ENCODE measurements around the gene SCAMP2. TPM values are rescaled to one million over a fixed set of nuclear protein-coding genes. Genes with fewer than 3 reads are reported as not detected.

SCAMP2 gene
- total and polyA plus RNA-seq, 2 donors (not counting 1 experiment from before 2014, with no cell fraction given) = 15.5 to 86.2 TPM

- TF ChIP-seq CTCF (conservative IDR thresholded peaks at IDR 0.05 in 1 of 2, IDR thresholded peaks at IDR 0.05 in 1 of 2; ENCODE audit: low read depth in 1 of 2, low read length in 2 of 2) (no peak), EZH2 (IDR thresholded peaks at IDR 0.05; ENCODE audit: low read length, missing control alignments) (no peak)
- DNase-seq (ENCODE audit: low read depth in 2 of 2) = peak; percentile 22 to 38
- H3K27me3 ChIP-seq (ENCODE audit: control insufficient read depth, insufficient read depth, low read length) = no peaks in the 10 kb centered on the region
- H3K4me3 ChIP-seq (replicated peaks in 1 of 4; ENCODE audit: control extremely low read depth in 1 of 4, insufficient read depth in 1 of 4, low read depth in 3 of 4, low read length in 4 of 4) = no peak overlapping the region
- H3K36me3 ChIP-seq (ENCODE audit: control insufficient read depth, insufficient read depth, low read length) = no peaks in the 10 kb centered on the region
- H2AFZ ChIP-seq (ENCODE audit: low read length) = no peak overlapping the region
- H3K9me3 ChIP-seq (ENCODE audit: control insufficient read depth, insufficient read depth, low read depth, low read length) = no peaks in the 10 kb centered on the region
- no peak overlapping the region for H3K27ac ChIP-seq (ENCODE audit: insufficient read depth, low read length)
- H3K4me2 ChIP-seq (ENCODE audit: extremely low read depth, insufficient read depth, low read length) = no peak overlapping the region
- no peaks in the 10 kb centered on the region for H3K79me2 ChIP-seq (ENCODE audit: control insufficient read depth, insufficient read depth, low read length)
- H3K4me1 ChIP-seq (ENCODE audit: control insufficient read depth, extremely low read depth, insufficient read depth, low read length) = peaks cover 2% of the 10 kb centered on the region
- H3K9ac ChIP-seq (ENCODE audit: insufficient read depth, low read length) = no peak overlapping the region
- H4K20me1 ChIP-seq (ENCODE audit: control insufficient read depth, extremely low read depth, insufficient read depth, low read length) = no peaks in the 10 kb centered on the region
Measured at GRCh38 chr15:74809956-74810355, 63.2 kb downstream of the SCAMP2 start.

- TF ChIP-seq EZH2 (IDR thresholded peaks at IDR 0.05; ENCODE audit: low read length, missing control alignments) (no peak), CTCF (conservative IDR thresholded peaks at IDR 0.05 in 1 of 2, IDR thresholded peaks at IDR 0.05 in 1 of 2; ENCODE audit: low read depth in 1 of 2, low read length in 2 of 2) (no peak)
- Histone ChIP-seq H3K4me2 (ENCODE audit: extremely low read depth, insufficient read depth, low read length) (no peak overlapping the region), H3K27ac (ENCODE audit: insufficient read depth, low read length) (no peak overlapping the region), H3K4me3 (replicated peaks in 1 of 4; ENCODE audit: control extremely low read depth in 1 of 4, insufficient read depth in 1 of 4, low read depth in 3 of 4, low read length in 4 of 4) (no peak overlapping the region), H3K9me3 (ENCODE audit: control insufficient read depth, insufficient read depth, low read depth, low read length) (no peaks in the 10 kb centered on the region), H3K27me3 (ENCODE audit: control insufficient read depth, insufficient read depth, low read length) (no peaks in the 10 kb centered on the region), H4K20me1 (ENCODE audit: control insufficient read depth, extremely low read depth, insufficient read depth, low read length) (no peaks in the 10 kb centered on the region), H3K4me1 (ENCODE audit: control insufficient read depth, extremely low read depth, insufficient read depth, low read length) (peaks cover 2% of the 10 kb centered on the region), H3K79me2 (ENCODE audit: control insufficient read depth, insufficient read depth, low read length) (no peaks in the 10 kb centered on the region), H3K9ac (ENCODE audit: insufficient read depth, low read length) (no peak overlapping the region), H3K36me3 (ENCODE audit: control insufficient read depth, insufficient read depth, low read length) (no peaks in the 10 kb centered on the region), H2AFZ (ENCODE audit: low read length) (no peak overlapping the region)
- DNase-seq (ENCODE audit: low read depth in 2 of 2) = no peak
Measured at GRCh38 chr15:74809242-74809641, 63.9 kb downstream of the SCAMP2 start.

GRCh38 chr15:74808840-74809229 is 64.3 kb downstream of the SCAMP2 start:
- no peaks in the 10 kb centered on the region for H4K20me1 ChIP-seq (ENCODE audit: control insufficient read depth, extremely low read depth, insufficient read depth, low read length)
- peaks cover 2% of the 10 kb centered on the region for H3K4me1 ChIP-seq (ENCODE audit: control insufficient read depth, extremely low read depth, insufficient read depth, low read length)
- H3K4me2 ChIP-seq (ENCODE audit: extremely low read depth, insufficient read depth, low read length) = no peak overlapping the region
- no peak overlapping the region for H2AFZ ChIP-seq (ENCODE audit: low read length)
- H3K79me2 ChIP-seq (ENCODE audit: control insufficient read depth, insufficient read depth, low read length) = no peaks in the 10 kb centered on the region
- no peak overlapping the region for H3K4me3 ChIP-seq (replicated peaks in 1 of 4; ENCODE audit: control extremely low read depth in 1 of 4, insufficient read depth in 1 of 4, low read depth in 3 of 4, low read length in 4 of 4)
- H3K9ac ChIP-seq (ENCODE audit: insufficient read depth, low read length) = no peak overlapping the region
- no peaks in the 10 kb centered on the region for H3K36me3 ChIP-seq (ENCODE audit: control insufficient read depth, insufficient read depth, low read length)
- H3K27ac ChIP-seq (ENCODE audit: insufficient read depth, low read length) = no peak overlapping the region
- no peaks in the 10 kb centered on the region for H3K9me3 ChIP-seq (ENCODE audit: control insufficient read depth, insufficient read depth, low read depth, low read length)
- DNase-seq (ENCODE audit: low read depth in 2 of 2) = no peak
- TF ChIP-seq CTCF (conservative IDR thresholded peaks at IDR 0.05 in 1 of 2, IDR thresholded peaks at IDR 0.05 in 1 of 2; ENCODE audit: low read depth in 1 of 2, low read length in 2 of 2) (no peak), EZH2 (IDR thresholded peaks at IDR 0.05; ENCODE audit: low read length, missing control alignments) (no peak)
- H3K27me3 ChIP-seq (ENCODE audit: control insufficient read depth, insufficient read depth, low read length) = no peaks in the 10 kb centered on the region
